Measurements from ENCODE around the gene PPARG.

The PPARG gene

DNA sequence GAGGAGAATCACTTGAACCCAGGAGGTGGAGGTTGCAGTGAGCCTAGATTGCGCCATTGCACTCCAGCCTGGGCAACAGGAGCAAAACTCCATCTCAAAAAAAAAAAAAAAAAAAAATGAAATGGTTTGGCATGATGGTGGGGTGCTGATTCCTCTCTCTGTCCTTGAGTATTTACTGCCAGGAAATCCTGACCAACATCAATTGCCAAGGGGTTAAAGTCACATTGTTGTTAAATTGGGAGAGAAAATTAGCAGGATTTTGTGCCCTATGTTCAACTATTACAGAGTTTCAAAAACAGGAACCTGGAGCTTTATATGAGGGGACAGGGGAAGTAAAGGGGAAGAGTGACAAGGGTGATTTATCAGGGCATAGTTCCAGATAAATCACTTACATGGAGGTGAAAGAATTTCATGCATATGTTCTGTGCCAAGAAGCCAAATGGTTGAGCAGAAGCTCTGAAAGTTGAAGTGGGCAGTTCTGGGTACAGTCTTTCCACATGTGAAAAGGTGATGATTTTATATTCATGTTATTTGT lies 124.9 kb downstream of the PPARG start:
- TF ChIP-seq, protein P1, sequence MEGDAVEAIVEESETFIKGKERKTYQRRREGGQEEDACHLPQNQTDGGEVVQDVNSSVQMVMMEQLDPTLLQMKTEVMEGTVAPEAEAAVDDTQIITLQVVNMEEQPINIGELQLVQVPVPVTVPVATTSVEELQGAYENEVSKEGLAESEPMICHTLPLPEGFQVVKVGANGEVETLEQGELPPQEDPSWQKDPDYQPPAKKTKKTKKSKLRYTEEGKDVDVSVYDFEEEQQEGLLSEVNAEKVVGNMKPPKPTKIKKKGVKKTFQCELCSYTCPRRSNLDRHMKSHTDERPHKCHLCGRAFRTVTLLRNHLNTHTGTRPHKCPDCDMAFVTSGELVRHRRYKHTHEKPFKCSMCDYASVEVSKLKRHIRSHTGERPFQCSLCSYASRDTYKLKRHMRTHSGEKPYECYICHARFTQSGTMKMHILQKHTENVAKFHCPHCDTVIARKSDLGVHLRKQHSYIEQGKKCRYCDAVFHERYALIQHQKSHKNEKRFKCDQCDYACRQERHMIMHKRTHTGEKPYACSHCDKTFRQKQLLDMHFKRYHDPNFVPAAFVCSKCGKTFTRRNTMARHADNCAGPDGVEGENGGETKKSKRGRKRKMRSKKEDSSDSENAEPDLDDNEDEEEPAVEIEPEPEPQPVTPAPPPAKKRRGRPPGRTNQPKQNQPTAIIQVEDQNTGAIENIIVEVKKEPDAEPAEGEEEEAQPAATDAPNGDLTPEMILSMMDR (IDR thresholded peaks at IDR 0.05; ENCODE audit: borderline replicate concordance, control extremely low read depth, extremely low read depth, insufficient read depth, missing control alignments): no peak
- DNase-seq (ENCODE audit: low spot score): no peak
- in situ Hi-C loops (cut with MboI; ENCODE audit: low sequenced_read_pairs, unreplicated experiment): no loop called here

DNA sequence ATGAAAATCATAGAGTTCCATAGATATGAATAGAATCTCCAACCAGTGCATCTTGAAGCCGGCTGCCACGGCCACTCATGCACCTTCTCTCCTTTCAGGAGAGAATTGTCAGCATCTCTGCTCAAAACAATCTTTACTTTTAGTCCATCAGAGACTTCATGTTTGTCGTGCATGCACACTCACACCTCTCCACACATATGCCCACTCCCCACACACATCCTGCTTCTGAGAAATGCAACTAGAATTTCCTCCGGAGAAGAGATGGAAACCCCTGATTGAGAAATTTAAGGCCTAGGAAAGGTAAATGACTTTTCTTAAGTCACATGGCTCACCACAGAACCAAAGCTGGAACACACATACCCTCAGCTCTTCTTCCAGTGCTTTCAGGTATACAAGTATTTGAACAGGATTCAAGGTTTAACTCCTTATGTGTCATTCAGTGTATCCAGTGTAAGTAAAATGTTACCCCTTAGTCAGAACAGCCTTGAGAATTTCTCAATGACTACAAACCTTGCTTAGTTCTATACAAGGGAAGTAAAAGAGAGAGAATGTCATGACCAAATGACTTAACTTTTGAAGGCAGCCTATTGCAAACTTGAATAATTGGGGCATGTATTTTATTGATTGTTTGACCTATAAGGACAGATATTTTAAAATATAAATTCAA lies 126.3 kb downstream of the PPARG start:
- DNase-seq (ENCODE audit: low spot score): no peak
- in situ Hi-C loops (cut with MboI; ENCODE audit: low sequenced_read_pairs, unreplicated experiment): no loop called here
- TF ChIP-seq, protein P1 (IDR thresholded peaks at IDR 0.05; ENCODE audit: borderline replicate concordance, control extremely low read depth, extremely low read depth, insufficient read depth, missing control alignments): no peak

DNA sequence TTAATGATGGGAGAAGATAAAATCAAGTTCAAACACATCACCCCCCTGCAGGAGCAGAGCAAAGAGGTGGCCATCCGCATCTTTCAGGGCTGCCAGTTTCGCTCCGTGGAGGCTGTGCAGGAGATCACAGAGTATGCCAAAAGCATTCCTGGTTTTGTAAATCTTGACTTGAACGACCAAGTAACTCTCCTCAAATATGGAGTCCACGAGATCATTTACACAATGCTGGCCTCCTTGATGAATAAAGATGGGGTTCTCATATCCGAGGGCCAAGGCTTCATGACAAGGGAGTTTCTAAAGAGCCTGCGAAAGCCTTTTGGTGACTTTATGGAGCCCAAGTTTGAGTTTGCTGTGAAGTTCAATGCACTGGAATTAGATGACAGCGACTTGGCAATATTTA lies 127.9 kb downstream of the PPARG start:
- in situ Hi-C loops (cut with MboI; ENCODE audit: low sequenced_read_pairs, unreplicated experiment): no loop called here
- no peak for DNase-seq (ENCODE audit: low spot score)

DNA sequence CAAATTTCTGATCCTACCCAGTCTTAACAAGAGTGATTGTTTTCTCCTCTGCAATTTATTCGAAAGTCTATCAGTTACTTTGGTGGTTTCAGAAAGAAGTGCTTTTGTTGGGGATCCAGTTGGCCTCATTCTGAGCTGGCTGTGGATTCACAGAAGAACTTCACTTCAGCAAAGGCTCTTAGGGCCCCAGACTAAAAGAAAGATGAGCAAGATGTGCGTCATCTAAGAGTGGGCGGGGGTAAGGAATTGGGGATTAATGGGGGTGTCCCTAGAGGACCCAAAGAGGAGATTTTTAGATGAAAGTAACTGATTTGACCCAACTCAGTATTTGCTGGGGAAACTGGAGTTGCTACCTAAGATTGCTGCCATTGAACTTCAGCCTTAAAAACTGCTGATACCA lies 131.5 kb downstream of the PPARG start:
- no peak for DNase-seq (ENCODE audit: low spot score)
- in situ Hi-C loops (cut with MboI; ENCODE audit: low sequenced_read_pairs, unreplicated experiment): no loop called here
- TF ChIP-seq, protein P1 (IDR thresholded peaks at IDR 0.05; ENCODE audit: borderline replicate concordance, control extremely low read depth, extremely low read depth, insufficient read depth, missing control alignments): no peak

More for the DNA sequence above, 127.9 kb downstream of the PPARG start:
- TF ChIP-seq, protein P1 (IDR thresholded peaks at IDR 0.05; ENCODE audit: borderline replicate concordance, control extremely low read depth, extremely low read depth, insufficient read depth, missing control alignments): no peak

DNA sequence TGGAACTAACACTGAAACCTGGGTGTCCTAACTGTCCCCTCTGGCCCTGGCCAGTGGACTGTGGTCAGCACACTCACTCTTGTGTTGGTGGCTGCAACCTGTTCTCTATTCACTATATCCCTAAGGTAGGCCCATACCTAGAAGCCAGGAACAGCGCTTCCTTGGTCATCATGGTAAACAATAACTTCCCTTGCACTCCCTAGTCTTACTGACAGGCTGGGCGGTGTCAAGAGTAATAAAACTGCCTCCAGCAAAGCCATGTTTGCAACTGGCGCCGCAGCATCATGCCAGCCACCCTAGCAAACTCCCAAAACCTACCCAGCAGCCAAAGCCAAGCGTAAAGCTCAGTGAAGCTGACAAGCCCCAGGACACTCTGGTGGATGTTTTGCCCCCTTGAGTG lies 132.3 kb downstream of the PPARG start:
- in situ Hi-C loops (cut with MboI; ENCODE audit: low sequenced_read_pairs, unreplicated experiment): no loop called here
- TF ChIP-seq, protein P1 (IDR thresholded peaks at IDR 0.05; ENCODE audit: borderline replicate concordance, control extremely low read depth, extremely low read depth, insufficient read depth, missing control alignments): no peak
- no peak for DNase-seq (ENCODE audit: low spot score)

DNA sequence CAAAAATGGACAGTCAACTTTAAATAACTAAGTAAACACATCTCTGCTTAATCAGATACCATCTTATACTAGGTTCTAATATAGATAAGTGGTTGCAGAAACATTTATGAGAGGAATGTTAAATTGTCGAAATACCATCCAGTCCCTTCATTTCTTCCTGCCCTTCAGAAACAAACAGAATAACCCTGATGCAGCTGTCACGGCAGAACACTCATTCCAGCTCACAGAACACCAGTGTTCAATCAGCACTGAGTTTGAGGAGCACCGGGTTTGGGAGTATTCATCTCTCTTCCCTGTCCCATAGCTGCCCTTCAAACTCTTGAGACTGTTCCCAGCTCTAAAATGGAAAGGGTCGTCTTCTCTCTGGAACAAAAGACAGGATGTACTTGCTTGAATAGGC lies 134.3 kb downstream of the PPARG start:
- in situ Hi-C loops (cut with MboI; ENCODE audit: low sequenced_read_pairs, unreplicated experiment): no loop called here
- TF ChIP-seq, protein P1 (IDR thresholded peaks at IDR 0.05; ENCODE audit: borderline replicate concordance, control extremely low read depth, extremely low read depth, insufficient read depth, missing control alignments): no peak
- DNase-seq (ENCODE audit: low spot score): no peak
